Psoas muscle (tissue), 8 donors: Measurements from ENCODE around the gene EPB41L3. TPM values are rescaled to one million over a fixed set of nuclear protein-coding genes. Genes with fewer than 3 reads are reported as not detected.

Experiments
- ATAC-seq, 4 donors: fragments of 200-7000 bp; cut with Tn5 transposase; one replicate each; pipeline ENCODE4 v1.9.1; 2020; ENCODE audit warnings: moderate library complexity in 3 of 4, mild to moderate bottlenecking in 2 of 4
- DNase-seq, 2 donors: peaks; one replicate each; pipeline ENCODE4 v3.0.0-alpha.2; 2020
- H3K27ac ChIP-seq: fragments of 200-600 bp; one replicate; pipeline ENCODE4 v1.8.0; 2022
- H3K27me3 ChIP-seq, 3 donors: fragments of 200-600 bp in 1 of 3; one replicate each; pipeline versions ENCODE4 v1.6.1 to v1.8.0; 2013 to 2022; ENCODE audit warnings: low read length in 2 of 3, mild to moderate bottlenecking in 2 of 3, moderate library complexity in 1 of 3; ENCODE audit not compliant: insufficient read depth in 3 of 3
- H3K36me3 ChIP-seq, 2 donors: fragments of 200-600 bp in 1 of 2; one replicate each; pipeline versions ENCODE4 v1.6.1 to v1.8.0; 2013 to 2022; ENCODE audit warnings: low read depth in 1 of 2, mild to moderate bottlenecking in 1 of 2, moderate library complexity in 1 of 2; ENCODE audit not compliant: insufficient read depth in 1 of 2
- H3K4me1 ChIP-seq: fragments of 200-600 bp; one replicate; pipeline ENCODE4 v1.8.0; 2022
- H3K4me3 ChIP-seq: fragments of 200-600 bp; one replicate; pipeline ENCODE4 v1.8.0; 2022; ENCODE audit warnings: mild to moderate bottlenecking
- H3K9me3 ChIP-seq: fragments of 200-600 bp; one replicate; pipeline ENCODE4 v1.8.0; 2022
- WGBS, 3 donors: extraction: QIAGEN DNeasy Blood & Tissue Kit; methylation state at CpG; one replicate each; pipeline versions ENCODE4 v1.1.6 to v1.1.7; 2013; 5-methylcytosine and 5-hydroxymethylcytosine counted together
- intact Hi-C, 2 donors: fragments of 100-400 bp; cut with DNase I; formaldehyde crosslinking; loops; one replicate each; pipeline versions ENCODE4 v1.11.0 to v1.14.2; 2022
- polyA plus RNA-seq, 3 donors: library from polyadenylated mRNA; stranded (reverse); fragments of 200-250 nt; gene quantifications; one replicate each; pipeline ENCODE4 v1.2.3, GENCODE V29; 2013
- total RNA-seq, 4 donors: library from RNA; stranded (reverse); fragmentation: NEBNext Ultra II Directional in 2 of 4; extraction: Animal tissue kit (Norgen Biotek cat#: 25700) in 2 of 4; gene quantifications; one replicate each; pipeline versions ENCODE4 v1.2.1 to v1.2.4, GENCODE V29; 2021 to 2023
- TF ChIP-seq, protein P1 (sequence below): fragments of 200-600 bp; IDR thresholded peaks from one replicate; pipeline ENCODE4 v1.8.0; 2022; ENCODE audit warnings: antibody characterized with exemption
- donor health status: healthy with polysubstance abuse.
- donor health status: DM: no; HTN: no; CAD: no; lungs with moderate emphysema.
- donor health status: Bipolar disorder and iron deficiency.
- donor health status: healthy.
- donor health status: DM: yes; HTN: yes; CAD: no.
- donor health status: DM: no; HTN: no; CAD: no.
- donor health status: DM: no; HTN: no; CAD: no.
- donor health status: DM: yes; HTN: yes; CAD: no.

The EPB41L3 gene
- total and polyA plus RNA-seq, 7 donors = 1.4 to 23.6 (median 6.0) TPM

DNA sequence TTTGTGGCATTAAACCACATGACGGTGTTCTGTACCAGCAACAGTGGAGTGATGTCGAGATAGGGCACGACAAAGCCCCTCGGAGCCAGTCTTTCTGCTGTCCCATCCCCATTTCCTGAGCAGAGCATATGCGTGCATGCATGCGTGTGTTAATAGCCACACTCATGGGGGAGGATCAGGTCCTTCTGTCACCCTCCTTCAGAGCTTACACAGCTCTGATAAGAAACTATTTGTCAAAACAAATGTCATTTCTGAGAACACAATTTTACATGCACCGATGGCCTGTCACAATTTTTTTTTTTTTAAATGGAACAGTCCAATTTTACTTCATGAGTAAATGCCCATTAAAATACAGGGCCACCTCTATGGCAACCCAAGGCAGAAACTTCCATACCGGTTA lies 152.4 kb downstream of the EPB41L3 start:
- ATAC-seq (no peak), DNase-seq (no peak)
- no peaks in the 10 kb centered on the region for H3K27me3 ChIP-seq
- H3K4me3 ChIP-seq = no peak overlapping the region
- no peak overlapping the region for H3K27ac ChIP-seq
- no peaks in the 10 kb centered on the region for H3K36me3 ChIP-seq
- H3K9me3 ChIP-seq = no peaks in the 10 kb centered on the region
- TF ChIP-seq, protein P1, sequence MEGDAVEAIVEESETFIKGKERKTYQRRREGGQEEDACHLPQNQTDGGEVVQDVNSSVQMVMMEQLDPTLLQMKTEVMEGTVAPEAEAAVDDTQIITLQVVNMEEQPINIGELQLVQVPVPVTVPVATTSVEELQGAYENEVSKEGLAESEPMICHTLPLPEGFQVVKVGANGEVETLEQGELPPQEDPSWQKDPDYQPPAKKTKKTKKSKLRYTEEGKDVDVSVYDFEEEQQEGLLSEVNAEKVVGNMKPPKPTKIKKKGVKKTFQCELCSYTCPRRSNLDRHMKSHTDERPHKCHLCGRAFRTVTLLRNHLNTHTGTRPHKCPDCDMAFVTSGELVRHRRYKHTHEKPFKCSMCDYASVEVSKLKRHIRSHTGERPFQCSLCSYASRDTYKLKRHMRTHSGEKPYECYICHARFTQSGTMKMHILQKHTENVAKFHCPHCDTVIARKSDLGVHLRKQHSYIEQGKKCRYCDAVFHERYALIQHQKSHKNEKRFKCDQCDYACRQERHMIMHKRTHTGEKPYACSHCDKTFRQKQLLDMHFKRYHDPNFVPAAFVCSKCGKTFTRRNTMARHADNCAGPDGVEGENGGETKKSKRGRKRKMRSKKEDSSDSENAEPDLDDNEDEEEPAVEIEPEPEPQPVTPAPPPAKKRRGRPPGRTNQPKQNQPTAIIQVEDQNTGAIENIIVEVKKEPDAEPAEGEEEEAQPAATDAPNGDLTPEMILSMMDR = no peak
- 92 to 96% (median 93%) methylated on average over 8 of the region's 8 CpGs for WGBS, 3 donors
- intact Hi-C loops = no loop called here
- no peaks in the 10 kb centered on the region for H3K4me1 ChIP-seq

DNA sequence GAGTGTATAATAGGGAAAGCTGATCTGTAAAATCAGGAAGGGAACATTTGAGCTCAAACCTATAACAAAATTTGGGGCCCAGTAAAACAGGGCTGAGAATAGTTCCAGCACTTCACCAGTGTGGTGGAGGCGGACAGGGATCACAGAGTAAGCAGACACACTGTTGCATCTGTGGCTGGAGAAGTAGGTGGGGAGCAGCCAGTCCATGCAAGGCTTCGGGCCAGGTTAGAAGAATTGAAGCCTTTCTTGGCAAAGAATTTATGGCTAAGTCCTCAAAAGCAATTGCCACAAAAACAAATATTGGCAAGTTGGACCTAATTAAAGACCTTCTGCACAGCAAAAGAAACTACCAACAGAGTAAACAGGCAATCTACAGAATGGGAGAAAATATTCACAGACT lies 154.4 kb downstream of the EPB41L3 start:
- Histone ChIP-seq H3K9me3 (no peaks in the 10 kb centered on the region), H3K4me1 (no peaks in the 10 kb centered on the region), H3K36me3 (no peaks in the 10 kb centered on the region), H3K27me3 (no peaks in the 10 kb centered on the region), H3K27ac (no peak overlapping the region), H3K4me3 (no peak overlapping the region)
- 66 to 79% (median 68%) methylated on average over 2 of the region's 2 CpGs for WGBS, 3 donors
- no peak for DNase-seq
- TF ChIP-seq, protein P1 = no peak
- no peak for ATAC-seq
- intact Hi-C loops = no loop called here

DNA sequence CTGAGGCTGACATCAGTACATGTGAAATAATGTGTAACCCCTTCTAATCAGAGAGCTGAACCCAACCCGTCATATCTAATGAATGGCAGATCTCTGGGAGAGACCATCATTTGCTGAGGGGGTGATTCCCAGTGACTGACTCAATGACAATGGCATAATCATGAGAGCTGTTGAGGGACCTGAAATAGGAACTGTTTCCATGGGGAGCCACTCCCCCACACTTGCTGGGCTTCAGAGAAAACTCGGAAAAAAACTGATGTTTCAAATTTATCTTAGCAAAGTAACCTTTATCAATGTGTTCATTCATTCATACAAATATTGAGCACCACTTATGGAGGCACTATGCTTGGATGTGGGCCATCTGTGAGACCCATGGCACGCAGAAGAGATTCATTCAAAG lies 154.9 kb downstream of the EPB41L3 start:
- Histone ChIP-seq H3K4me1 (no peaks in the 10 kb centered on the region), H3K27me3 (no peaks in the 10 kb centered on the region), H3K27ac (no peak overlapping the region), H3K4me3 (no peak overlapping the region), H3K36me3 (no peaks in the 10 kb centered on the region), H3K9me3 (no peaks in the 10 kb centered on the region)
- 89 to 92% (median 90%) methylated on average over 3 of the region's 3 CpGs for WGBS, 3 donors
- DNase-seq (no peak), ATAC-seq (no peak)
- intact Hi-C loops = no loop called here
- TF ChIP-seq, protein P1 = no peak

DNA sequence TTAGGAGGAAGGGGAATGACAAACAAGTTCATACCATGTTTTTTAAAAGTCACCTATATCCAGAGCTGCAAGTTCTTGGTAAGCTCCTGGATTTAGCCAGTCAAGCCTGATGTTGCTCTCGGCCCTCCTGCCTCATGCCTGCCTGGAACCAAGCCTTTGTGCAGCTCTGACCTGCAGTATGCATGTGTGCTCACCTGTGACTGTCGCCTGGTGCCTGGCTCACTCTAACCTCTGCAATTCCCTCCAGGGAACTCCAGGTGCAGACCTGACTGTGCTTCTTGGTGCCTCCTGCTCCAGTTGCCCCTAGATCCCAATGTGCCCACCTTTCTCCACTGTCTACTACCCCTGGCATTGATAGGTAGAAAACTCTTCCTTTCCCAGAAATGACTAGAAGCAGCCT lies 163.2 kb downstream of the EPB41L3 start:
- no peak overlapping the region for H3K4me3 ChIP-seq
- H3K27me3 ChIP-seq = no peaks in the 10 kb centered on the region
- DNase-seq (no peak), ATAC-seq (no peak)
- no peak overlapping the region for H3K27ac ChIP-seq
- H3K36me3 ChIP-seq = no peaks in the 10 kb centered on the region
- TF ChIP-seq, protein P1 = no peak
- H3K4me1 ChIP-seq = no peaks in the 10 kb centered on the region
- 66 to 77% (median 71%) methylated on average over 2 of the region's 2 CpGs for WGBS, 3 donors
- intact Hi-C loops = no loop called here
- no peaks in the 10 kb centered on the region for H3K9me3 ChIP-seq

DNA sequence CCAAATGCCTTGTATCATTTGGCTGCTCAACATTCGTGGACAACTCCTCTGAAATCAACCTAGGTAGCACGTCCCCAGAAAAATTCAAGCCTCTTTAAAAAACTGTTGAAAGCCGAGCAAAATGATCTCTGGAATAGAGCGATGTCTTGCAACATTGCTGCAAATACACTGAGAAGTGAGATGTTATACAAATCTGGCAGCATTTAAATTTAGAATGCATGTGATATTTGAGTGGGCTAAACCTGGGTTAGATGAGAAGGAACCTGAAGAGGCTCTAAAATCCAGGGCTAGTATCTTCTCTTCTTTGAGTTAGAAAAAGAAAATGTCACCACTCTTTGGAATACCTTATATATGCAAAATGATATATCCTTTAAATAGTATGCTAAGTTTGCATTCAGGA lies 166.8 kb downstream of the EPB41L3 start:
- Histone ChIP-seq H3K9me3 (no peaks in the 10 kb centered on the region), H3K4me3 (no peak overlapping the region), H3K36me3 (no peaks in the 10 kb centered on the region), H3K27me3 (no peaks in the 10 kb centered on the region), H3K4me1 (no peaks in the 10 kb centered on the region), H3K27ac (no peak overlapping the region)
- TF ChIP-seq, protein P1 = no peak
- no peak for ATAC-seq
- intact Hi-C loops = no loop called here
- no peak for DNase-seq
- WGBS, 3 donors = 80 to 86% (median 82%) methylated on average over 4 of the region's 4 CpGs
